H54 (cell line): ENCODE results near the gene DLL4.

ENCODE experiments used
- DNase-seq: peaks from one replicate; pipeline ENCODE4 v3.0.0; 2011; ENCODE audit warnings: low spot score, mixed read lengths; ENCODE audit not compliant: insufficient read length
- FAIRE-seq: peaks from 3 replicates; lab custom pipeline; 2011; peaks lifted over from hg19 to GRCh38; lab: Jason Lieb, UNC
- POLR2A ChIP-seq: IDR thresholded peaks from 2 replicates; pipeline ENCODE4 v1.6.1; 2011; ENCODE audit warnings: low read depth, mild to moderate bottlenecking, low read length

The DLL4 gene

DNA sequence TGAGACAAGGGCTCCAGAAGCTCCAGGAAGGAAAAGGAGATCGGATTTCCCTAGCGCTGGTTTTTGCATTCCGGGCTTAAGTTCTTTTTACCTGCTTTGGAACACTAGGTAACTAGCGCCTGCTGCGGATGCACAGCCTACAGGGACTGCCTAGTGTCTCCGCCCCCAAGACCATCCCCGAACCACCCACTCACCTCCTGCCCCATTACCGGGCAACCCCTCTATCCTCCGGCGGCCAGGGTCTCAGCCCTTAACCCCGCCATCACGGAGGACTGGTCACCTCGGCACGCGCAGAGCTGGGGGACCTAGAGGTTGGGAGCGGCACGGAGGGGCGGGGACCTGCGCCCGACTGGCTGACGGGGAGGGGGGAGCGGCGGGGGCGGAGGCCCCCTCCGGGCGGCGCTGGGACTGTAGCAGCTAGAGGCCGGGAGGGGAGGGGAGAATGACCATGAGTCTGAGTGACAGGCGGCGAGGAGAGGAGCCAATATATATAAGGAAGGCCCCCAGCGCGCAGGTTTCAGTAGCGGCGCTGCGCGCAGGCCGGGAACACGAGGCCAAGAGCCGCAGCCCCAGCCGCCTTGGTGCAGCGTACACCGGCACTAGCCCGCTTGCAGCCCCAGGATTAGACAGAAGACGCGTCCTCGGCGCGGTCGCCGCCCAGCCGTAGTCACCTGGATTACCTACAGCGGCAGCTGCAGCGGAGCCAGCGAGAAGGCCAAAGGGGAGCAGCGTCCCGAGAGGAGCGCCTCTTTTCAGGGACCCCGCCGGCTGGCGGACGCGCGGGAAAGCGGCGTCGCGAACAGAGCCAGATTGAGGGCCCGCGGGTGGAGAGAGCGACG lies at the start of gene DLL4:
DLL4 (plus strand) TSS at position 520 of the 839 bp plus-strand sequence. CDS start 329 bp downstream, outside the sequence.
- FAIRE-seq (no peak), DNase-seq (no peak)
- TF ChIP-seq POLR2A: no peak

DNA sequence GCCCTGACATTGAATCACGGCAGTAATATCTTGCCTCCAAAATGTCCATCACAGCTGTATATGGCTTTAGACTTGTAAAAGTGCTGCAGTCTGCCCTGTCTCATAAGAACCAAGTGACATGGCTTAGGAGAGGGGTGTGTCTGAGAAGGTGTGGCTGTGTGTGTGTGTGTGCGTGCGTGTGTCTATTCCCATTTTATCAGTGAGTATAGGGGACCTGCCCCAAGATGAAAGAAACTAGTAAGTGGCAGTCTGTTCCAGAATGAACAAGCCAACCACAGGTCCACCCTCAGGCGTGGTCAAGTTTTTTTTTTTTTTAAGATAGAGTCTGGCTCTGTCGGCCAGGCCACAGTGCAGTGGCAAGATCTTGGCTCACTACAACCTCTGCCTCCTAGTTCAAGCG lies 49.5 kb upstream of the DLL4 start:
- no peak for DNase-seq
- FAIRE-seq: no peak
- TF ChIP-seq POLR2A: no peak

DNA sequence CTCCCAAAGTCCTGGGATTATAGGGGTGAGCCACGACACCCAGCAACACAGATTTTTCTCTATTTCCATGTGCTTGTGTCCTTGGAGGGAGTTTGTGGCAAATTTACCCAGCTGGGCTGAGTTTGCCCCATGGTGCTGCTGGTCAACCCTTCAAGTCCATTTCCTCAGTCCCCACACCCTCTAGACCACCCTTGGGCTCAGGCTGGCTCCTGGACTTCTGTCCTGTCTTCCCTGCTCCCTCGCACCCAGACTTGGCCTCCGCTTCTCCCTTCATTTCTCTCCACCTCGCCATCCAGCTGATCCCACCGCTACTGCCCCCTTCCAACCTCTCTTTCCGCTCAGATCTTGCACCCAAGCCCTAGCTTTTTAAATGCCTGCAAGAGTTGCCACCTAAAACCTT lies 47.8 kb upstream of the DLL4 start:
- DNase-seq (no peak), FAIRE-seq (no peak)
- no peak for TF ChIP-seq POLR2A

DNA sequence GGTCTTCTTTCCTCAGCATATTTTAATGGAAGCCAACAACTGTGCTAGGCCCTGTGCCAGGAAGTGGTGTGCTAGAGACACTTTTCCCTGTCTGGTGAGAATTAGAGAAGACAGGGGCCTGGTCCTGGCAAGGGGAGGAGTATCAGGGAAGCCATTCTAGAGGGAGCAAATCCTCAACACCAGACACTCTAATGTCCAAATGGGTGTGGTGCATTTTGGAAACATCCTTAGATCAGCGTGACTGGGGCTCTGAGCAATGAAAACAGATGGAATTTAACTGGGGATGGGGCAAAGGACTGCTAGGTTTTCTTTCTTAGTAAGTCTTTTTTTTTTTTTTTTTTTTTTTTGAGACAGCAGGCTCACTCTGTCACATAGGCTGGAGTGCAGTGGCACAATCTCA lies 42.6 kb upstream of the DLL4 start:
- no peak for TF ChIP-seq POLR2A
- DNase-seq: no peak
- no peak for FAIRE-seq

DNA sequence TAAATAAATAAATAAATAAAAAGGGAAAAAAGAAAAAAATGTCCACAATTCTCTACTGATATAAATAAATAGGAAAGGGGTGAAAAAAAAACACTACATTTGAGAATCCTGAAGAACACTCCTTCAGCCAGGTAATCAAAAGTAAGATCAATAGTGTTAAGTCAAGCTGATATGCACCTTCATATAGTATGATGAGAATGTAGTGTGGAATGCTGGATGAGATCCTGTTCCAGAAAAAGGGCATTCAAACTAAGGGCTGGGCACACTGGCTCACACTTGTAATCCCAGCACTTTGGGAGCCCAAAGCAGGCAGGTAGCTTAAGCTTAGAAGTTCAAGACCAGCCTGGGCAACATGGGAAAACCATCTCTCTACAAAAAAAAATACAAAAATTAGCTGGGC lies 40.0 kb upstream of the DLL4 start:
- DNase-seq (no peak), FAIRE-seq (no peak)
- TF ChIP-seq POLR2A: no peak

DNA sequence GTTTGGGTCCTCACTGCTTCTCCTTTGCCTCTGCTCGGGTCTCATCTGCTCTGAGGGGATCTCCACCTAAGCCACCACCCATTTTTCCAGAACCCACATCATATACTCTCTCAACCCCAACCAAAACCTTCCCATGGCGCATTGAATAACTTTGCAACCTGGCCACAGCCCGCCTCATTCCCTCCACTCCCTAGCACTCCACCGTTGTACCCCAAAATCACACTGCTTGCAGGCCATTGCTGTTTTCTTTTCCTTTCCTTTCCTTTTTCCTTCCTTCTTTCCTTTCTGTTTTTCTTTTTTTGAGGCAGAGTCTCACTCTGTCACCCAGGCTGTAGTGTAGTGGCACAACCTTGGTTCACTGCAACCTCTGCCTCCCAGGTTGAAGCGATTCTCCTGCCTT lies 38.0 kb upstream of the DLL4 start:
- no peak for DNase-seq
- no peak for TF ChIP-seq POLR2A
- no peak for FAIRE-seq

DNA sequence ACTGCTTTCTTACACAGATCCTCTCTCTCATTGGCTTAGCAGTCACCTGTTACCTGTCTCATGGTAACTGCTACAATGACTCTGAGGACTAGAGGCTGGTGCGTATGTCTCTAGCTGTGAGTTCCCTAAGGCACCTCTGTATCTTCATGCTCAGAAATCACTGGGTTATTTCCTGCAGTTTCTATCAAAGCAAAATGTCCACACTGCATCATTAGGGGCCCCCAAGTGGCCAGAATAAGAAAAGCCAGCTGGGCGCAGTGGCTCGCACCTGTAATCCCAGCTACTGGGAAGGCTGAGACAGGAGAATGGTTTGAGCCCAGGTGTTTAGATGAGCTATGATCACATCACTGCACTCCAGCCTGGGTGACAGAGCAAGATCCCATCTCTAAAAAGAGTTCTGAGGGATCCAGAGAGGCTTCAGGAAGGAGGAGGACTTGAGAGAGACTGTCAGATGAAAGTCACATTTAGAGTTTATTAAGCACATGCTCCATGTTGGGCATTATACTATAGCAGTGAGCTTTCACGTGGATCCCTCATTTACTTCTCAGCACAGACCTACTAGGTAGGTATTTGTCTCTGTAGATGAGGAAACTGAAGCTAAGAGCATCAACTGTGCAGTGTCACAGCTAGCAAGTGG lies 37.2 kb upstream of the DLL4 start:
- DNase-seq: no peak
- no peak for TF ChIP-seq POLR2A
- FAIRE-seq: peak; percentile 6

DNA sequence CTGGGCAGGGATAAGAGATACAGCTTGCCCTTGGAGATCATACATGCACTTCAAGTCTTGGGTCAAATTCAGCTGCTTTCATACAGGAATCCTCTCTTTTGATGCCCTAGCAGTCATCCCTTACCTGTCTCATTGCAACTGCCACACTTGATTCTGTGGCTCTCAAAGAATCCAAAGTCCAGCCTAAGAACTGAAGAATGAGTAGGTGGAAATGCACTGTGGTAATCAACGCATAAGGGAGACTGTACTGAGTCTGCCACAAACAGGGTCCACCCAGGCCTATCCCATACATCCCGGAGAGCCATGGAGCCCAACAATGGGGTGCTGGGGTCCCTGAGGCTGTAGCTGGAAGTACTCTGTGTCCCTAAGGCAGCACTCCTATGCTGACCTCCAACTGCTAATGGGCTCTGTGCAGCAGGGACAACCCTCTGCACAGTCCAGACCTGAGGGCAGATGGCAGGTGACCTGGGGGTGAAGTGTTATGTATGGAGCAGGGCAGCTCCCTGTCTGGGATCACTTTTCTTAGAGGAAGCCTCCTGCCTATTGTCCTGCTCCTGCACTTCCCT lies 36.6 kb upstream of the DLL4 start:
- DNase-seq (no peak), FAIRE-seq (no peak)
- no peak for TF ChIP-seq POLR2A

DNA sequence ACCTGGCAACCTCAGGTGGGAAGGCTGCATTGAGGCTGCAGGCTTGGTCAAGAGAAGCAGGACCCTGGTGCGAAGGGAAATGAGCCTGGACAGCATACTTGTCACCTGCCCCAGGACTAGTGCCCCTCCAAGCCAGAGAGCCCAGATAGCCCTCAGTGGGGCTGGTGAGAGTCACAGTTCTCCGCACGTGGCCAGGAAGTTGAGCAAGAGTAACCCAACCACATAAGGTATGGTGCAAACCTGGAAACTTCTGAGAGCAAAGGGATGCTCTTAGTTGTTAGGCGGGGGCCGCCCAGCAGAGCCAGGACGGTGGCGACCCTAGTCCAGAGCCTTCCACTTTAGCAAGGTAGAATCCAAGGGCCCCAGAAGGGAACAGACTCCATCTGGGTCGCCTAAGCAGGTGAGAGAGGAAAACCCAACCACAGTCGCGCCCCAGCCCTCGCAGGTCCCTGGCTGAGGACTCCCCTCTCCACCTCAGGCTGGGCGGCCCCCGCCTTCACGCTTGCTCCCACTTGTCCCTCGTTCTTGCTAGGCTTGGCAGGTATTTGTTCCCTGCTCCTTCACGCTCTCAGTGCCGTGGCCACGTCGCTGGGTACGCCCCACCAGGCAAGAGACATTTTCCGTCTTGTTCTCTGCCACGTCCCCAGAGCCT lies 36.0 kb upstream of the DLL4 start:
- no peak for TF ChIP-seq POLR2A
- no peak for FAIRE-seq
- no peak for DNase-seq

DNA sequence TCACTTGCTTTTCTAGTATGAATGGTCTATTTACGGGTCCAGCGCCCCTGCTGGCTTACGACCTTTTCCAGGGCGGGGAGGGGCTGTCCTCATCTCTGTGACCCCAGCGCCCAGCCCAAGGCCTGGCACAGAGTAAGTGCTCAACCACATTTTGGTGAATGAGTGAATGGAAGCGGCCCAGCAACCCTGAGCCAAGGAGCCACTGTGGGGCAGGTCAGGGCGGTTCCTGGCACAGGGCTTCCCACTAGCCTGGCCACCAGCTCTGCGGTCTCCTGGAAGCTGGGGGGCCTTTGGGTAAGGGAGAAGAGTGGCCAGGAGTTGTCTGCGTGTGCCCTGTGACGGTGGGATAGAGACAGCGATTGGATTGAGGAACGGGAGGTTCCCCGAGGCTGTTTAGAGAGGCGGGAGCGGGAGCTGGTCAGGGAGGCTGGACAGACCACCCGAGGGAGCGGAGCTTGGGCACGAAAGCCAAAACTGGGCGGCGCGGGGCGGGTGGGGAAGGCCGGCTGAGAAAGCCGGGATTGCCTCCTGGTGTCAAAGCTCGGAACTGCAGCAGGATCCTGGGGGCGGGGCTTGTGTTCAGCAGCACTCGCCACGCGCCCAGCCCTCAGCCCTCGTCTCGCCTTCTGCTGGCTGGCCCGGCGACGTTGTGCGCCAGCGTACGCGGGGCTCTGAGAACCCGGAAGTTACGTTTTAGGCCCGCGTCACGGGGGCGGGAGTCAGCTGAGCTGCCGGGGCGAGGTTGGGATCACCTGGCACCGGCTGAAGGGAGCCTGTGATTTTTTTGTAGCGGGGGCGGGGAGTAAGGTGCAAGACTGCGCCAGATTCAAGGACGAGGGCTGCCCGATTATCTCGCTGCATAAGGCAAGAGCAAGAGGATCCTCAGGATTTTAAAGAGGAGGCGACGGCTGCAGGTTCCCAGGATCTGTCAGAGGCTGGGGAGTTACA lies 35.1 kb upstream of the DLL4 start, which contains the start of gene VPS18:
VPS18 (plus strand) TSS at position 718 of the 948 bp plus-strand sequence. CDS start 319 bp downstream, outside the sequence.
- TF ChIP-seq POLR2A: peak; percentile 45; the same call in 1 of the 2 replicates
- FAIRE-seq (peak; percentile 87), DNase-seq (peak; percentile 92)

DNA sequence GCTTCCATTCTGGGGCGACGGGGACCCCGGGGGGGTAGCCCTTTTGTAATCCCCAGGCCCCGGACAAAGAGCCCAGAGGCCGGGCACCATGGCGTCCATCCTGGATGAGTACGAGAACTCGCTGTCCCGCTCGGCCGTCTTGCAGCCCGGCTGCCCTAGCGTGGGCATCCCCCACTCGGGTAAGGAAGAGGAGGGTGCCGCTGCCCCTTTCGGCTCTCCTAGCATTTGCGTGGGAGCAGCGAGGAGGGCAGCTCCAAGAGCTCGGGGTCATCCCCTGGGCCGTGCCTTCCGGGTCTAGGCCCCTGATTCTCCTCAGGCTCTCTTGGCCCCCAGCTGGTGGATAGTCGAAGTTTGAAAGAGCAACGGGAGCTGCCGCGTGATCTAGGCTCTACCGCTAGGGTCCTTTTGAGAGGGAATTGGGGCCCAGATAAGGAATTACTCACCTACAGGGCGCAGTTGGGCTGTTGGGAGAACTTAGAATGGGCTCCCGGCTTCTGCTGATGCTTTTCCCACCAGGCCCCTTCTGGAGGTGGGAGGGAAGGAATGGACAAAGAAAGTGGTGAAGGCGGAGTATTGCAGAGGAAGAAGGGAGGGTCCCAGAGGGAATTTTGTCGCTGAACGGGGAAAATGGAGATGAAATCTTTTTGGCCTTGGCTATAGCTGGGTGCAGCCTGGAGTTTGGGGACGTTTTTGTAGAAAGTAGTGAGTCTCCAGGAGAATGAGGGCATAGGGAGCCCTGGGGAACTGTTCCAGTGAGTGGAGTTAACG lies 34.3 kb upstream of the DLL4 start:
- DNase-seq (peak; percentile 63), FAIRE-seq (no peak)

More for the DNA sequence above, 34.3 kb upstream of the DLL4 start:
- no peak for TF ChIP-seq POLR2A
